Esophagus squamous epithelium (tissue), 5 donors: ENCODE measurements around the gene NOA1. TPM values are rescaled to one million over a fixed set of nuclear protein-coding genes. Genes with fewer than 3 reads are reported as not detected.

Experiments
- DNase-seq: peaks from one replicate; lab custom pipeline; 2025; lab: John Stamatoyannopoulos, UW
- H3K27ac ChIP-seq, 4 donors: fragments of 200-600 bp; sonication (generic); one replicate each; pipeline ENCODE4 v1.5.1; 2016 to 2019; ENCODE audit warnings: mild to moderate bottlenecking in 1 of 4
- H3K27me3 ChIP-seq, 4 donors: fragments of 200-600 bp; sonication (generic); 1 replicate in 3 of 4; 2 replicates in 1 of 4; pipeline versions ENCODE4 v1.5.1 to v1.6.0; 2017 to 2021; ENCODE audit warnings: antibody characterized with exemption in 1 of 4
- H3K36me3 ChIP-seq, 3 donors: fragments of 200-600 bp; sonication (generic); one replicate each; pipeline ENCODE4 v1.5.1; 2016 to 2019
- H3K4me1 ChIP-seq, 3 donors: fragments of 200-600 bp; sonication (generic); one replicate each; pipeline ENCODE4 v1.5.1; 2017 to 2019
- H3K4me3 ChIP-seq, 4 donors: fragments of 200-600 bp; sonication (generic); 1 replicate in 3 of 4; 2 replicates in 1 of 4; pipeline ENCODE4 v1.5.1; 2016 to 2019; ENCODE audit warnings: mild to moderate bottlenecking in 2 of 4, moderate library complexity in 1 of 4
- H3K9me3 ChIP-seq, 3 donors: fragments of 200-600 bp; sonication (generic); one replicate each; pipeline ENCODE4 v1.5.1; 2016 to 2019
- POLR2A ChIP-seq, 4 donors: fragments of 450-650 bp; IDR thresholded peaks; one replicate each; pipeline ENCODE4 v1.6.1; 2017; ENCODE audit warnings: antibody characterized with exemption in 4 of 4, mild to moderate bottlenecking in 4 of 4, moderate library complexity in 3 of 4
- WGBS, 2 donors: methylation state at CpG; one replicate each; pipeline ENCODE4 v1.1.5; 2018; 5-methylcytosine and 5-hydroxymethylcytosine counted together
- intact Hi-C: fragments of 100-400 bp; cut with DNase I; formaldehyde crosslinking; loops from one replicate; pipeline ENCODE4 v1.15.0; 2022
- total RNA-seq, 4 donors: library from RNA; depleted of rRNA; stranded (reverse); fragments of >200 nt; gene quantifications; one replicate each; pipeline ENCODE4 v1.1.0, GENCODE V29; 2016
- TF ChIP-seq, protein P1 (sequence below), 6 experiments: fragments of 450-650 bp in 4 of 6; fragments of 200-600 bp in 2 of 6; sonication (generic) in 2 of 6; IDR thresholded peaks; one replicate each; pipeline ENCODE4 v1.5.1; 2016 to 2019; ENCODE audit warnings: antibody characterized with exemption in 6 of 6, mild to moderate bottlenecking in 4 of 6, moderate library complexity in 4 of 6
- donor health status: DM: yes; HTN: yes; CAD: no.

NOA1 gene
- total RNA-seq, 4 donors from 2014 or later = 18.7 to 30.2 (median 23.9) TPM

- 95 to 100% methylated on average over 2 of the region's 2 CpGs for WGBS, 2 donors
- DNase-seq = no peak
Observed at GRCh38 chr4:56961107-56961500, 16.3 kb downstream of the NOA1 start.

GRCh38 chr4:56959100-56959499 lies 18.3 kb downstream of the NOA1 start:
- Histone ChIP-seq H3K36me3 (peaks cover 0 to 38% (median 12%) of the 10 kb centered on the region in 3 donors), H3K27me3 (no peaks in the 10 kb centered on the region), H3K4me1 (peaks cover 0 to 17% (median 10%) of the 10 kb centered on the region in 3 donors), H3K4me3 (no peak overlapping the region), H3K9me3 (no peaks in the 10 kb centered on the region), H3K27ac (no peak overlapping the region)
- TF ChIP-seq POLR2A (IDR thresholded peaks at IDR 0.05) = no peak
- TF ChIP-seq, protein P1, sequence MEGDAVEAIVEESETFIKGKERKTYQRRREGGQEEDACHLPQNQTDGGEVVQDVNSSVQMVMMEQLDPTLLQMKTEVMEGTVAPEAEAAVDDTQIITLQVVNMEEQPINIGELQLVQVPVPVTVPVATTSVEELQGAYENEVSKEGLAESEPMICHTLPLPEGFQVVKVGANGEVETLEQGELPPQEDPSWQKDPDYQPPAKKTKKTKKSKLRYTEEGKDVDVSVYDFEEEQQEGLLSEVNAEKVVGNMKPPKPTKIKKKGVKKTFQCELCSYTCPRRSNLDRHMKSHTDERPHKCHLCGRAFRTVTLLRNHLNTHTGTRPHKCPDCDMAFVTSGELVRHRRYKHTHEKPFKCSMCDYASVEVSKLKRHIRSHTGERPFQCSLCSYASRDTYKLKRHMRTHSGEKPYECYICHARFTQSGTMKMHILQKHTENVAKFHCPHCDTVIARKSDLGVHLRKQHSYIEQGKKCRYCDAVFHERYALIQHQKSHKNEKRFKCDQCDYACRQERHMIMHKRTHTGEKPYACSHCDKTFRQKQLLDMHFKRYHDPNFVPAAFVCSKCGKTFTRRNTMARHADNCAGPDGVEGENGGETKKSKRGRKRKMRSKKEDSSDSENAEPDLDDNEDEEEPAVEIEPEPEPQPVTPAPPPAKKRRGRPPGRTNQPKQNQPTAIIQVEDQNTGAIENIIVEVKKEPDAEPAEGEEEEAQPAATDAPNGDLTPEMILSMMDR (IDR thresholded peaks at IDR 0.05) = no peak
- WGBS, 2 donors = 25 to 35% methylated on average over 1 of the region's 1 CpG
- DNase-seq = no peak
- intact Hi-C loops = no loop called here

More at GRCh38 chr4:56961107-56961500, 16.3 kb downstream of the NOA1 start:
- no peak overlapping the region for H3K27ac ChIP-seq
- H3K9me3 ChIP-seq = no peaks in the 10 kb centered on the region
- H3K4me3 ChIP-seq = no peak overlapping the region
- H3K36me3 ChIP-seq = peaks cover 2 to 58% (median 25%) of the 10 kb centered on the region in 3 donors
- intact Hi-C loops = no loop called here
- peaks cover 0 to 17% (median 10%) of the 10 kb centered on the region in 3 donors for H3K4me1 ChIP-seq
- no peaks in the 10 kb centered on the region for H3K27me3 ChIP-seq
- TF ChIP-seq, protein P1 (IDR thresholded peaks at IDR 0.05) = no peak
- no peak for TF ChIP-seq POLR2A (IDR thresholded peaks at IDR 0.05)

- WGBS, 2 donors = 16 to 26% methylated on average over 7 of the region's 7 CpGs
- Histone ChIP-seq H3K4me3 (peak overlapping the region in 1 of 4 donors; percentile 14), H3K27ac (peak overlapping the region in 3 of 4 donors; percentile 1 to 56 (median 46)), H3K4me1 (peaks cover 0 to 17% (median 10%) of the 10 kb centered on the region in 3 donors), H3K9me3 (no peaks in the 10 kb centered on the region), H3K27me3 (no peaks in the 10 kb centered on the region), H3K36me3 (peaks cover 0 to 28% (median 10%) of the 10 kb centered on the region in 3 donors)
- no peak for TF ChIP-seq POLR2A (IDR thresholded peaks at IDR 0.05)
- TF ChIP-seq, protein P1 (IDR thresholded peaks at IDR 0.05) = no peak
- intact Hi-C loops = no loop called here
- DNase-seq = peak; percentile 33
Observed at GRCh38 chr4:56958111-56958517, 19.3 kb downstream of the NOA1 start.

DNA sequence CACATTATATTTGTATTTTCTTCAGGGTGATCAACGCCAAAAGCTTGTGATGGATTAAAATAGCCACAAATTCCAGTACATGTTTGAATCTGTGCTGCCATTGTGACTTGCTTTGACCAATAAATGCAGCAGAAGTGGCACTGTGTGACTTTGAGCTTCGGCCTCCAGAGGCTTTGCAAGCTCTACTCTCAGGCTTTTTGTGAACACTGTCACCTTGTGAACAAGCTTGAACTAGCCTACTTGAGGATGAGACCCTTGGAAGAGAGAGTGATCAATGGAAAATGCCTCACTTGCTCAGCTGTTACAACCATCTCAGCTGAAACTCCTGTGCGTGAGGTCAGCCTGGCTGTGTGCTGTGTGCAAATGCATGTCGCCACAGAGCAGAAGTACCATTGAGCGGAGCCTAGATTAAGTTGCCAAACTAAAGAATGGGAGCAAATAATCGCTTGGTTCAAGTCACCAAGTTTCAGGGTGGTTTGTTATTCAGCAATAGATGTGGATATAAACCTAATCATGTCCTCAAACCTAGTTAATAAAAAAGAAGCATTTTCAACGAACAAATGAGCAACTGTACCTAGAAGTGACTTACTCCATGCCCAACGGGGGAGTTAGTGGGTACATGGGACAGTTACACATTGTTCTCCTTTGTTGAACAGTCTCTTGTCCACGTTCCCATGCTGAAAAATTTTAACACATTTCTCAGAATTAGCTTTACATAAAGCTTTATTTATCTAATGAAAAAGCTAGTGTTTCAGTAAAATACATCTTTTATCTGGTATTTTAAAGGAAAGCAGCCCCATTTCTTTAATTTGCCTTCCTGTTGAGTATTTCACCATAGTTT lies 23.5 kb downstream of the NOA1 start:
- Histone ChIP-seq H3K27ac (no peak overlapping the region), H3K4me3 (no peak overlapping the region), H3K27me3 (no peaks in the 10 kb centered on the region), H3K4me1 (peaks cover 0 to 14% (median 8%) of the 10 kb centered on the region in 3 donors), H3K9me3 (no peaks in the 10 kb centered on the region), H3K36me3 (no peaks in the 10 kb centered on the region)
- 81% methylated on average over 9 of the region's 9 CpGs for whole genome bisulfite sequencing, 2 donors
- TF ChIP-seq POLR2A (IDR thresholded peaks at IDR 0.05) = no peak
- TF ChIP-seq, protein P1 (IDR thresholded peaks at IDR 0.05) = no peak
- intact Hi-C loops = no loop called here
- DNase-seq = no peak

GRCh38 chr4:56941403-56941802 lies 36.0 kb downstream of the NOA1 start:
- H3K27me3 ChIP-seq = no peaks in the 10 kb centered on the region
- H3K4me3 ChIP-seq = no peak overlapping the region
- intact Hi-C loops = no loop called here
- peaks cover 0 to 20% (median 8%) of the 10 kb centered on the region in 3 donors for H3K4me1 ChIP-seq
- TF ChIP-seq POLR2A (IDR thresholded peaks at IDR 0.05) = no peak
- peaks cover 0 to 45% (median 0%) of the 10 kb centered on the region in 3 donors for H3K36me3 ChIP-seq
- H3K9me3 ChIP-seq = no peaks in the 10 kb centered on the region
- 69 to 81% methylated on average over 3 of the region's 3 CpGs for WGBS, 2 donors
- no peak overlapping the region for H3K27ac ChIP-seq
- DNase-seq = no peak
